ENCODE measurements around the gene CCDC137.

The CCDC137 gene

GRCh38 chr17:81635973-81636504 is 30.5 kb upstream of the CCDC137 start:
- TF ChIP-seq, protein P1, sequence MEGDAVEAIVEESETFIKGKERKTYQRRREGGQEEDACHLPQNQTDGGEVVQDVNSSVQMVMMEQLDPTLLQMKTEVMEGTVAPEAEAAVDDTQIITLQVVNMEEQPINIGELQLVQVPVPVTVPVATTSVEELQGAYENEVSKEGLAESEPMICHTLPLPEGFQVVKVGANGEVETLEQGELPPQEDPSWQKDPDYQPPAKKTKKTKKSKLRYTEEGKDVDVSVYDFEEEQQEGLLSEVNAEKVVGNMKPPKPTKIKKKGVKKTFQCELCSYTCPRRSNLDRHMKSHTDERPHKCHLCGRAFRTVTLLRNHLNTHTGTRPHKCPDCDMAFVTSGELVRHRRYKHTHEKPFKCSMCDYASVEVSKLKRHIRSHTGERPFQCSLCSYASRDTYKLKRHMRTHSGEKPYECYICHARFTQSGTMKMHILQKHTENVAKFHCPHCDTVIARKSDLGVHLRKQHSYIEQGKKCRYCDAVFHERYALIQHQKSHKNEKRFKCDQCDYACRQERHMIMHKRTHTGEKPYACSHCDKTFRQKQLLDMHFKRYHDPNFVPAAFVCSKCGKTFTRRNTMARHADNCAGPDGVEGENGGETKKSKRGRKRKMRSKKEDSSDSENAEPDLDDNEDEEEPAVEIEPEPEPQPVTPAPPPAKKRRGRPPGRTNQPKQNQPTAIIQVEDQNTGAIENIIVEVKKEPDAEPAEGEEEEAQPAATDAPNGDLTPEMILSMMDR (IDR thresholded peaks at IDR 0.05; ENCODE audit: insufficient read depth, low read depth, low read length, missing control alignments), result no peak
- peak; percentile 25 for DNase-seq (ENCODE audit: low read depth)
- peak overlapping the region; percentile 66 for H3K4me3 ChIP-seq (ENCODE audit: low read depth, low read length)

DNA sequence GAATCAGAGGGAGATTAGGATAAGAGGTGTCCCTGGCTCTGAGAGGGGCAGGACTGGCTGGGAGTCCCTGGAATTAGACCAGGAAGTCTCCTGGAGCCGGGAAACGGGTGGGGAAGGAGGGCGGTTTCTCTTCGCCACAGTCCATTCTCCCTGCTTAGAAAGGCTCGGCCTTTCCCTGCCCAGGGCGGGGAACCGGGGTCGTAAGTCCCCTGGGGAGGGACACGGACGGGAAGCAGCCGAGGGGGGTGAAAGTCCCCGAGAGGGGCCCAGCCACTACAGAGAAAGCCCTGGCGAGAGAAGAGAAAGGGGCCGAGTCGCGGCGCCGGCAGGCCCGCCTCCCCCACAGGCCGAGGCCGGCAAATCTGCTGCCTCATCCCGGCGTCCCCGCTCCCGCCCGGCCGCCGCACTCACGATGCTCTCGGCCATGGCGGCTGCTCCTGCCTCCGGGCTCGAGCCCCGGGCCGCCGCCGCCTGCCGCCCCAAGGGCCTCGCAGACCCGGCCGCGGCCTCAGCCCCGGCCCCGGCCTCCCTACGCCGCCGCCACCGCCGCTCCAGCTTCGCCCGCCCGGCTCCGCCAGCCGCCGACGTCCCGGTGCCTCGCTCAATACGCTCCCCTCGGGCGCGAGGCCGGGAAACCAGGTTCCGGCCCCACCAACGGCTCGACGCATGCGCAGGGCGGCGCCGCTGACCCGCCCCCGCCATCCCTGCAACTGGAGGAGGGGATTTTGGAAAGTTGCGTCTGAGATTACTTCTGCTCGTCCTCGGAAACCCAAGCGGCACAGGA is 29.8 kb upstream of the CCDC137 start, which contains the start of the genes NPLOC4 and TSPAN10:
TSS of gene NPLOC4 (minus strand) at position 608 of the 784 bp plus-strand sequence. CDS start at position 426, 182 bp downstream.
TSS of gene TSPAN10 (plus strand) at position 692 of the 784 bp plus-strand sequence. CDS start 5,217 bp downstream, outside the sequence.
- peak; percentile 92 for DNase-seq (ENCODE audit: low read depth)
- peak within 1 kb of the TSS; percentile 82 for H3K4me3 ChIP-seq (ENCODE audit: low read depth, low read length)
- TF ChIP-seq, protein P1 (IDR thresholded peaks at IDR 0.05; ENCODE audit: insufficient read depth, low read depth, low read length, missing control alignments), result no peak

- no peak overlapping the region for H3K4me3 ChIP-seq (ENCODE audit: low read depth, low read length)
- no peak for DNase-seq (ENCODE audit: low read depth)
- TF ChIP-seq, protein P1 (IDR thresholded peaks at IDR 0.05; ENCODE audit: insufficient read depth, low read depth, low read length, missing control alignments), result no peak
Measured at GRCh38 chr17:81638683-81639082, 27.9 kb upstream of the CCDC137 start.

DNA sequence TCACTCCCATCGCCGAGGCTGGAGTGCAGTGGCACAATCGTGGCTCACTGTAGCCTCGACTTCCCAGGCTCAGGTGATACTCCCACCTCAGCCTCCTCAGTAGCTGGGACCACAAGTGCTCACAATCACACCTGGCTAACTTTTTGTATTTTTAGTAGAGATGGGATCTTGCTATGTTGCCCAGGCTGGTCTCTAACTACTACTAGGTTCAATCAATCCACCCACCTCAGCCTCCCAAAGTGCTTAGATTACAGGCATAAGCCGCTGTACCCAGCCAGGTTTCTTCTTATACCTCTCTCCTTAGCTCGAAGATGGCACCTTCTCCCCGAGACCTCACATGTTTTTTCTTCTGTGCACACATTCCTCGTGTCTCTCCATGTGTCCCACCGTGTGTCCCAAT is 26.5 kb upstream of the CCDC137 start:
- TF ChIP-seq, protein P1 (IDR thresholded peaks at IDR 0.05; ENCODE audit: insufficient read depth, low read depth, low read length, missing control alignments), result no peak
- no peak overlapping the region for H3K4me3 ChIP-seq (ENCODE audit: low read depth, low read length)
- DNase-seq (ENCODE audit: low read depth), result no peak

DNA sequence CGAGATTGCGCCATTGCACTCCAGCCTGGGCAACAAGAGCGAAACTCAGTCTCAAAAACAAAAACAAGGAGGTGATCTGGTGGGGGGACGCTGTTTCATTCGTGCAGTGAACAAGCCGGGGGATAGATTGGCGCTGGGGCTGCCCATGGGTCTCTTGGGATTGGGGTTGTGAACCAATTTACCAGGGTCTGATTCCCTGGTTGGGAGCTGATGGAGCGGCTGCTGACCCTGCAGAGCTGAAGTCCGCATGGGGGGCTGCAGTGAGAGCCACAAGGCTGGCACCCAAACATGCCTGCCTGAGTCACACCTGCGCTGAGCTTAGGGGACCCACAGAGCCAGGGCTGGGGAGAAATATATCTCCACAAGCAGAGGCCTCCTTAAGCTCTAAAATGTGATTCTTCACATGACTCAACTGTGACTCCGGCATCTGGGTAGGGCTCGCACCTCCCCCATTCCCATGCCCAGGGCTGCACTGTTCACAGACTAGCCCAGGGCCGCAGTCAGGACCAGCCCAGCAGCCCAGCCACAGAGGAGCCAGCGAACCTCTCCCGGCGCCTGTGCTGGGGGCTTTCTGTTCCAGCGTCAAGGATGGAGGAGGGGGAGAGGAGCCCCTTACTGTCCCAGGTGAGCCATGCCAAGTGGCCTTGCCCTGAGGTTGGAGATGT is 24.6 kb upstream of the CCDC137 start:
- DNase-seq (ENCODE audit: low read depth), result no peak
- TF ChIP-seq, protein P1 (IDR thresholded peaks at IDR 0.05; ENCODE audit: insufficient read depth, low read depth, low read length, missing control alignments), result no peak
- no peak overlapping the region for H3K4me3 ChIP-seq (ENCODE audit: low read depth, low read length)

DNA sequence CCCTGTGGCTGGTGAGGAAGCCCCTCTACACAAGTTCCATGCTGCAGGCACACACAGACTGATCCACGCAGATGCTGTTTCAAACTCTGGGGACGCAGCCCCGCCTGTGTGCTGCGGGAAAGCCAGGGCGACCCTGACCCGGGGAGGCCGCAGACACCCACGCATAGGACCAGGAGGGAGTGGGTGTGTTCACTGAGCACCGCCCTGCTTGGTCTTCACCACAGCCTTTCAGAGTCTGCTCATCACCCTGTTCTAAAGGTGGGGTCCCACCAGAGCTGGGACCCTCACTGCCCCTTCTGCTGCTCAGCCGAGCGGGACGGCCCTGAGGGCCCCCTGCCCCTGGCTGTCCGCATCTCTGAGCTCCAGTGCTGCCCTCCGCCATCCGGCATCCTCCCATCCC is 22.0 kb upstream of the CCDC137 start:
- TF ChIP-seq, protein P1 (IDR thresholded peaks at IDR 0.05; ENCODE audit: insufficient read depth, low read depth, low read length, missing control alignments), result no peak
- no peak overlapping the region for H3K4me3 ChIP-seq (ENCODE audit: low read depth, low read length)
- DNase-seq (ENCODE audit: low read depth), result no peak
